ENCODE results near the gene ZNF674. TPM values are rescaled to one million over a fixed set of nuclear protein-coding genes. Genes with fewer than 3 reads are reported as not detected.
"Not testable (repeated sequence)": the region's sequence is repeated elsewhere in the genome, so short reads cannot be mapped to it uniquely, and the experiment has no call there.

Gene ZNF674
- total RNA-seq, 2 experiments from 2014 or later, result 5.4 to 5.5 TPM

- Histone ChIP-seq H2AFZ (ENCODE audit: low read length) (no peak overlapping the region), H3K27ac (ENCODE audit: low read depth, low read length, poor library complexity, severe bottlenecking) (no peak overlapping the region), H4K20me1 (ENCODE audit: insufficient read depth, low read length) (no peaks in the 10 kb centered on the region), H3K36me3 (ENCODE audit: insufficient read depth, low read length) (no peaks in the 10 kb centered on the region), H3K79me2 (ENCODE audit: insufficient read depth, low read depth, low read length) (no peaks in the 10 kb centered on the region), H3K4me3 (ENCODE audit: low read depth, low read length, poor library complexity, severe bottlenecking) (no peak overlapping the region), H3K9me3 (ENCODE audit: low read length) (no peaks in the 10 kb centered on the region), H3K4me2 (ENCODE audit: low read length) (no peak overlapping the region), H3K4me1 (ENCODE audit: insufficient read depth, low read length, poor library complexity, severe bottlenecking) (no peaks in the 10 kb centered on the region), H3K9me2 (ENCODE audit: insufficient read depth, low read length) (no peaks in the 10 kb centered on the region)
- DNase-seq (ENCODE audit: low spot score), result no peak
- ChIA-PET CTCF (ENCODE audit: unreplicated experiment) (no interaction called here), POLR2A (no interaction called here)
- intact Hi-C loops (cut with micrococcal nuclease; ENCODE audit: unreplicated experiment), result no loop called here
- TF ChIP-seq CTCF (conservative IDR thresholded peaks at IDR 0.05; ENCODE audit: low read length) (no peak), EZH2phosphoT487 (IDR thresholded peaks at IDR 0.05; ENCODE audit: borderline replicate concordance, low read depth, low read length) (no peak)
- BruUV-seq (replicated peaks), result no TSS peak
Measured at GRCh38 chrX:46488712-46489111, 56.5 kb downstream of the ZNF674 start.

GRCh38 chrX:46485897-46486296, 59.3 kb downstream of the ZNF674 start:
- ChIA-PET CTCF (ENCODE audit: unreplicated experiment) (no interaction called here), POLR2A (no interaction called here)
- no peaks in the 10 kb centered on the region for H3K9me2 ChIP-seq (ENCODE audit: insufficient read depth, low read length)
- no peak overlapping the region for H3K4me3 ChIP-seq (ENCODE audit: low read depth, low read length, poor library complexity, severe bottlenecking)
- intact Hi-C loops (cut with micrococcal nuclease; ENCODE audit: unreplicated experiment), result no loop called here
- H3K4me1 ChIP-seq (ENCODE audit: insufficient read depth, low read length, poor library complexity, severe bottlenecking), result no peaks in the 10 kb centered on the region
- no TSS peak for BruUV-seq (replicated peaks)
- no peaks in the 10 kb centered on the region for H3K79me2 ChIP-seq (ENCODE audit: insufficient read depth, low read depth, low read length)
- no peak for DNase-seq (ENCODE audit: low spot score)
- H4K20me1 ChIP-seq (ENCODE audit: insufficient read depth, low read length), result no peaks in the 10 kb centered on the region
- no peak overlapping the region for H2AFZ ChIP-seq (ENCODE audit: low read length)
- H3K9me3 ChIP-seq (ENCODE audit: low read length), result no peaks in the 10 kb centered on the region
- no peak overlapping the region for H3K4me2 ChIP-seq (ENCODE audit: low read length)
- H3K36me3 ChIP-seq (ENCODE audit: insufficient read depth, low read length), result no peaks in the 10 kb centered on the region
- H3K27ac ChIP-seq (ENCODE audit: low read depth, low read length, poor library complexity, severe bottlenecking), result no peak overlapping the region
- TF ChIP-seq EZH2phosphoT487 (IDR thresholded peaks at IDR 0.05; ENCODE audit: borderline replicate concordance, low read depth, low read length), result no peak

GRCh38 chrX:46478634-46479033, 66.6 kb downstream of the ZNF674 start:
- POLR2A ChIA-PET, result interaction anchor here (0.6 kb wide), 1 partner anchor 60 kb away, joined by 4 read pairs; no protein-coding TSS in a partner anchor
- H3K36me3 ChIP-seq (ENCODE audit: insufficient read depth, low read length); H3K79me2 ChIP-seq (ENCODE audit: insufficient read depth, low read depth, low read length); H2AFZ ChIP-seq (ENCODE audit: low read length); H3K4me1 ChIP-seq (ENCODE audit: insufficient read depth, low read length, poor library complexity, severe bottlenecking); H3K9me3 ChIP-seq (ENCODE audit: low read length); H3K27ac ChIP-seq (ENCODE audit: low read depth, low read length, poor library complexity, severe bottlenecking); DNase-seq (ENCODE audit: low spot score); CTCF ChIA-PET (ENCODE audit: unreplicated experiment); H3K4me3 ChIP-seq (ENCODE audit: low read depth, low read length, poor library complexity, severe bottlenecking); H3K9me2 ChIP-seq (ENCODE audit: insufficient read depth, low read length); H4K20me1 ChIP-seq (ENCODE audit: insufficient read depth, low read length); H3K4me2 ChIP-seq (ENCODE audit: low read length); BruUV-seq (replicated peaks); intact Hi-C loops (cut with micrococcal nuclease; ENCODE audit: unreplicated experiment): not testable (repeated sequence)

- peaks cover 9% of the 10 kb centered on the region for H3K36me3 ChIP-seq (ENCODE audit: insufficient read depth, low read length)
- BruUV-seq (replicated peaks), result no TSS peak
- H4K20me1 ChIP-seq (ENCODE audit: insufficient read depth, low read length), result no peaks in the 10 kb centered on the region
- intact Hi-C loops (cut with micrococcal nuclease; ENCODE audit: unreplicated experiment), result no loop called here
- H3K4me3 ChIP-seq (ENCODE audit: low read depth, low read length, poor library complexity, severe bottlenecking), result no peak overlapping the region
- H3K9me2 ChIP-seq (ENCODE audit: insufficient read depth, low read length), result no peaks in the 10 kb centered on the region
- H3K79me2 ChIP-seq (ENCODE audit: insufficient read depth, low read depth, low read length), result no peaks in the 10 kb centered on the region
- CTCF ChIA-PET (ENCODE audit: unreplicated experiment), result no interaction called here
- no peaks in the 10 kb centered on the region for H3K9me3 ChIP-seq (ENCODE audit: low read length)
- POLR2A ChIA-PET, result no interaction called here
- no peak overlapping the region for H3K27ac ChIP-seq (ENCODE audit: low read depth, low read length, poor library complexity, severe bottlenecking)
- H2AFZ ChIP-seq (ENCODE audit: low read length), result no peak overlapping the region
- no peak overlapping the region for H3K4me2 ChIP-seq (ENCODE audit: low read length)
- no peaks in the 10 kb centered on the region for H3K4me1 ChIP-seq (ENCODE audit: insufficient read depth, low read length, poor library complexity, severe bottlenecking)
- no peak for TF ChIP-seq CTCF (conservative IDR thresholded peaks at IDR 0.05; ENCODE audit: low read length)
- no peak for TF ChIP-seq EZH2phosphoT487 (IDR thresholded peaks at IDR 0.05; ENCODE audit: borderline replicate concordance, low read depth, low read length)
- DNase-seq (ENCODE audit: low spot score), result no peak
Measured at GRCh38 chrX:46477435-46477834, 67.8 kb downstream of the ZNF674 start.

Data from OCI-LY7 (cell line).